COLO668 (cell line): Measurements from ENCODE around the gene CHD1.

Experiments
- DNase-seq: peaks from one replicate; lab custom pipeline; 2025; ENCODE audit not compliant: unreplicated experiment; lab: John Stamatoyannopoulos, UW

The CHD1 gene

DNA sequence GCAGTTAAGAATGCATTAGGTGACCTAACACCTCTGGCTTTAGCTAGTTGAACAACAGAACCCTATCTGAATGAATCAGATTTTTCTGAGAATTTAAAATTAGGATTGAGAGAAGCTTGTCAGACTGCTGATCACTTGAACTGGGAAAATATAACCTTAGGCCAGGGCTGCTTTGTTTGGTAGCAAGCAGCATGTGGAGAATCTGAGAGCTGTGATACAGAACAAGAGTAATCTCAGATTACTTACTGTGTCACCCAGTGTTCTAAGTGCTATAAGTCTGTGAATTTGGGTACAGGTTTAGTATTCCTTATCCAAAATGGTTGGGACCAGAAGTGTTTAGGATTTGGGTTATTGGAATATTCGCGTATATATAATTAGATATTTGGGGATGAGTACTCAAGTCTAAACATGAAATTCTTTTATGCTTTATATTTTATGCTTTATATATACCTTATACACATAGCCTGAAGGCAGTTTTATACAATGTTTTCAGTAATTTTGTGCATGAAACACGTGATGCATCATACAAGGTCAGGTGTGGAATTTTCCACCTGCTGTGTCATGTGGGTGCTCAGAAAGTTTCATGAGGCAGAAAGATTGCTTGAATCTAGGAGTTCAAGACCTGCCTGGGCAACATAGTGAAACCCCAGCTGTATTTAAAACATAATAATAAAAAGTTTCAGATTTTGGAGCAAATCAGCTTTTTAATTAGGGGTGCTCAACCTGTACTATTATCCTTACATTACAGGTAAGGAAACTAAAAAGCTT lies 8.3 kb upstream of the CHD1 start:
- DNase-seq, result no peak

- no peak for DNase-seq
Observed at GRCh38 chr5:98935206-98935605, 6.4 kb upstream of the CHD1 start.

GRCh38 chr5:98934546-98934945 lies 5.7 kb upstream of the CHD1 start:
- DNase-seq, result no peak

DNA sequence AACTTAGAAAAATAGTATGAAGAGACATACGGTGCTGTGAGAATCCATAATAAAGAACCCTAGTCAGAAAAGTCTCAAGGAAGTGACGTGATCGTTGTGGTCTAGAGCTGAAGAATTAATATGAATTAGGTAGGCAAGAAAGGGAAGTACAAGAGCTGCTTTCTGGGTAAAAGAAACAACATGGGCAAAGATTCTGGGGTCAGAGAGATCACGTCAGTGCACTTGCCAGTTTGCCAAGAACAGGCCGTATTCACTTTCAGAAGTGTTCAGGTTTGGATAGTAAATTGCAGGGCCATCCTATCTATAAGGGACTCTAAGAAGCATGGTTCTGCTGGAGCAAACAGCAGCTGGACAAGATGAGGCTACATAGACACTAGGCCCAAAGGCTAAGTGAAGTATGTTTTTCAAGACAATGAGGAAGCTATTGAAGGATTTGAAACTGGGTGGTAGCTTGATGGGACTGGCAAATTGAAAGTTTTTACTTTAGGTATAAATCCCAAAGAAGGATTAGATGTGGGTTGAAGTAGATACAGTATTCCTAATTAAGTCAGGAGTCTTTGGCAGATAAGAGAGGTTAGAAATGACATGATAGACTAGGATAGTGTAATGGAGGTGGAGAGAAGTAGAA lies 4.8 kb upstream of the CHD1 start:
- no peak for DNase-seq

- no peak for DNase-seq
Observed at GRCh38 chr5:98930972-98931762, 2.4 kb upstream of the CHD1 start.

DNA sequence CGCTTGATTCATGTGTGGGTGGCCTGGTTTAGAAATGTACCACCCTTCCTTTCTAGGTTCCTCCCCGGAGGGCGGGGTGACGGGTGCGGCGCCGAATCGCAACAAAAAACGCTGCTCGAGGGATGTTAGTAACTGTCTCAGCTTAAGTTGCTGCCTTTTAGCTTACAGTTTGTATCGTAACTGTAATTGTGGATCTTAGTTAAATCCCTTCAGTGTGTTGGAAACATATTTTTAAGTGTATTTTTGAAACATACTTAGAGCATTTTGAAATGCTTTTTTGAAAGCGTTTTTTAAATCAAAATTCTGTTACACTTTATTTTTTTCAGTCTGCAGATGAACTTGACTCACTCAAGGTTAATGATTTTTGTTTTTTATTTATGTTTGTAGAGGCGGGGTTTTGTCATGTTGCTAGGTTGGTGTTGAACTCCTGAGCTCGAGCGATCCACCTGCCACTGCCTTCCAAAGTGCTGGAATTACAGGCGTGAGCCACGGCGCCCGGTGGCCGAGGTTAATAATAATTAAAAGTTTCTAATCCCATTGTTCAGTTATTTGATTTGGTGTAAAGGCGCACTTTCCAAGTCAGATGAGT lies 997 bp upstream of the CHD1 start:
- DNase-seq, result peak; percentile 7

DNA sequence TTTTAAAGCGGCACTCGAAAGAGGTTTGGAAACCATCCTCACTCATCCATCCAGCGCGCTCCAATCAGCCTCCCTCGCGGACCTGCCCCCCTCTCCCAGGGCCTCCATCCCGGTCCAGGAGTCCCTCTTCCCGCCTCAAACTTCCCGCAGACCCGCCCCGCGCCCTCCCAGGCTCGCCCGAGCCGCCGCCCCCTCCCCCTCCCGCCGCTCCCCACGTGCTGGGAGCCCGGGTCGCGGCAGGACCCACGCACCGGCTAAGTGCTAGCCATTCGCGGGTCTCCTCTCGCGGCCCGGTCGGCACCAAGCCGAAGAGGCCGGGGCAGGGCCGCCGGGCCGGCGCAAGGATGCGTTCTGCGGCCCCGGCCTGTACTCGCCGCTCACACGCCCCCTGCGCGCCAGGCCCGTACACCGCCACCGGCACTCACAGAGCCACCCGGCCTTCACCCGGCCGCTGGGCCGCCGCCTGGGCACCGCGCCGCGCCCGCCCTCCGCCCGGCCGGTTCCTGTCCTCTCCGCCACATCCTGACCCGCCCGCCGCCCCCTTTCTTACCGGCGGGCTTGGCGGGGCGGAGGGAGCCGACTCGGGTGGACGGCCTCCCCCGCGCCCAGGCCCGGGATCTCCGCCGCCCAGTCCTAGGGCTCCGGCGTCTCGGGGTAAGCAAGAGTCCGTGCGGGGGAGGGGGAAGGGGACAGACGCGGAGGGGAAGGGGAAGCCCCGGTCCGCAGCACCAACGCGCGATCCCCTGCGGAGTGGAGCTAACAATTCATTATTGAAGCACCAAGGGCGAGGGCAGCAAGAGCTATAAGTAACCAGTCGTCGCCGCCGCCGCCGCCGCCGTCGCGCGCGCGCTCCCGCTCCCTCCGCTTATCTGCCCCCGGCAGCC lies 576 bp downstream of the CHD1 start:
- peak; percentile 68 for DNase-seq

GRCh38 chr5:98927242-98927988 lies 1.4 kb downstream of the CHD1 start:
- DNase-seq, result no peak

DNA sequence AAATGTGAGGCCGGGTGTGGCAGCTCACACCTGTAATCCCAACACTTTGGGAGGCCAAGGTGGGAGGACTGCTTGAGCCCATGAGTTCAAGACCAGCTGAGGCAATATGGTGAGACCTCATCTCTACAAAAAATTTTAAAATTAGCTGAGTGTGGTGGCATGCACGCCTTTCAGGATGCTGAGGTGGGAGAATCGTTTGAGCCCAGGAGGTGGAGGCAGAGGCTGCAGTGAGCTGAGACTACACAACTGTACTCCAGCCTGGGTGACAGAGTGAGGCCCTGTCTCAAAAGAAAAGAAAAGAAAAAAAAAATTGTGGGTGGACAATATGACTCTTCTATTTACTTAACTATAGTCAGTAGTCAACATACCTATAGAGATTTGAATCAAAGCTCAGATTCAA lies 4.8 kb downstream of the CHD1 start:
- no peak for DNase-seq

DNA sequence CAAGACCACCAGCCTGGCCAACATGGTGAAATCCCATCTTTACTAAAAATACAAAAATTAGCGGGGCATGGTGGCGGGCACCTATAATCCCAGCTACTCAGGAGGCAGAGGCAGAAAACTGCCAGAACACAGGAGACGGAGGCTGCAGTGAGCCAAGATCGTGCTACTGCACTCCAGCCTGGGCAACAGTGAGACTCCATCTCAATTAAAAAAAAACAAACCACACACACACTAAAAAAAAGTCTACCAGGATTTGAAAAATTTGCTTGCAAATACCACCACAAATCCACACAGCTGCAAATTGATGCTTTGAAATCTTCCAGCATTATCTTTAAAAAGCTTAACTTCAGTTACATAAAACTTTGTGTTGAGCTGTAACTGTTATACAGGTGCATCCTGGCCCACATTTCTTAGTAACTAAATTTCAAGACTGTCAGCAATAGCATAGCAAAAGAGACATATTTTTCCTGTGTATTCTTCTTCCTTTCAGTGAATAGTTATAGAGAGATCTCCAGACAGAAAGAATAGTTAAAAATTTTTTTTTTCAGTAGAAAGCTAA lies 6.8 kb downstream of the CHD1 start:
- no peak for DNase-seq

GRCh38 chr5:98917433-98917832 lies 11.4 kb downstream of the CHD1 start:
- no peak for DNase-seq

- no peak for DNase-seq
Observed at GRCh38 chr5:98916540-98916939, 12.3 kb downstream of the CHD1 start.

DNA sequence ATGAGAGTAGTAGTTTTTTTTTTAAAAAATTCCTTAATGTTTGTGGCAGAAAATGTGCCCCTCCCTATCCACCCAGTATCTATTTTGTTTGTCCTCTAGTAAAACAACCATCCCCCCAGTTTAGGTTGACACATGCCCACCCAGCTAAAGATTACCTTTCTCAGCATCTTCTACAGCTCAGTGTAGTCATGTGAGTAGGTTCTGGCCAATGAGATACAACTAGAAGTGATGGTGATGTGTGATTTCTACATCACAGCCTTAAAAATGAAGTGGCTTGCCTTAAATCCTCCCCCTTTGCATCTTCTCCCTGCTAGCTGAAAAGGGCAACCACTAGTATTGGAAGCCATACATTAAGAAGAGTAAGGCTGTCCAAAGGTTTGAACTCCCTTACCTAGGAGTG lies 14.9 kb downstream of the CHD1 start:
- no peak for DNase-seq

DNA sequence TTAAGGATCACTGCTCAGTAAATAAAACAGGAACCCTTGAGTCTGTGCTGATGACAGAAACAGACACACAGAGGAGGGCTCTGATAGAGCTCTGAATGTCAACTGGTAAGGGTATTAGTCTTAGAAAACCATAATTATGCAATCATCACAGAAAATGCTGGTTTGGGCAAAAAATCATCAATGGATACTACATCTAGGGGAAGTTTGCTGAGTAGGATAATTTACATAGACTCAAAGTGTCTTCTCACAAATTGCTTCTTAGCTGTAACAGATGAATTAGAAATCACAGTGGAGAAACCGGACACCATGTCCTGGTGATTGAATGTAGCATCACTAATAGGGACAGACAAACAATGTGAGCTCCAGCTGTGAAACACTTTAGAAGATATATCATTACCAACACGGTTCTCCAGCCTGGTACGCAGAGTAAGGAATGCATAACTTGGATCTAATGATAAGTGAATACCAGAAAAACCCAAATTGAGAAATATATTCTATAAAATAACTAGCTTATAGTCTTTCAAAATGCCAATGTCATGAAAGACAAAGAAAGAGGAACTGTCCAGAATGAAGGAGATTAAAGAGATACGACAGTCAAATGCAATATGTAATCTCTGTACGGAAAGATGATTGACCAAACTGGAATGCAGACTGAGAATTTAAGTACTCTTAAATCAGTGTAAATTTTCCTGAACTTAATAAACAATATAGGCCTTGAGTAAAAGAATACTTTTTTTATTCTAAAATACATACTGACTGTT lies 17.3 kb downstream of the CHD1 start:
- DNase-seq, result peak; percentile 0

DNA sequence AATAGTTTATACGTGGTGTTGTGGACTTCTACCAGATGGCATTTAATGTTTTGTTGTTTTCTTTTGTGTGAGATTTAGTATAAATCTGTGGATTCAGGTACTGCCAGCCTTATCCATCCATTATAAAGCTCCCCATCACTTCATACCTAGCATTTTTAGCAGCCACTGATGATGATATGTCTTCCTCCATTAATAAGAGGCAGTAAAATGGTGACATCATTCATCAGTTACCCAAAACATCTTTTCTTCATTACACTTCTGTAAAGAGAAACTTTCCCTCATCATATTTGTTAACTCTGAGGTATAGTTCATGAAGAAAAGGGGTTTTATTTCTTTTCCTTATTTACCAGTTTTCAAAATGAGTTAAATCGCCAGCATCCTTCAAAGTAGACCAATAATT lies 19.4 kb downstream of the CHD1 start:
- DNase-seq, result no peak

DNA sequence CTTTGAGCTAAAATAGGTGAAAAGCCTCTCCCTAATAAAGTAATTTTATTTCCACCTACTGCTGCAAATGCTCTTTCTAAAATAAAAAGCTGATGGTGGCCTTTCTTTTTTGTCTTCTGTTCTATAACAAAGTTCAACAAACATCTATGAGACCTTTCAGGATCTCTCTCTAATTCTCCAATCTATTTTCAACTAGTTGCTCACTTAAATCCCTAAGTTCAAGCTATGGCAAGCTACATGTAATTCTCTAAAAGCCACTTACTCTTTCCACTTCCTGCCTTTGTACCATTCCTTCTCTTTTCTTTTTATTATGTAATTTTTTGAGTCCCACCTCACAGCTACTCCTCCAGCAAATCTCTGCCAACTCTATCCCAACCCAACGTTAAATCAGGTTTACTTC lies 20.9 kb downstream of the CHD1 start:
- DNase-seq, result no peak

- no peak for DNase-seq
Observed at GRCh38 chr5:98906756-98907355, 22.0 kb downstream of the CHD1 start.

- no peak for DNase-seq
Observed at GRCh38 chr5:98905857-98906688, 22.7 kb downstream of the CHD1 start.
